ENCODE results near the gene SWAP70. TPM values are rescaled to one million over a fixed set of nuclear protein-coding genes. Genes with fewer than 3 reads are reported as not detected.
A peak's percentile ranks its signal among the peaks of the same experiment; 100 is the strongest.

SWAP70 gene
- total and polyA plus RNA-seq, 10 of the 15 experiments (the other 5 are each of a cell fraction or from before 2014, with no cell fraction given), result 20.6 to 62.4 (median 41.7) TPM

GRCh38 chr11:9717040-9717357, 53.1 kb downstream of the SWAP70 start (continued):
- TF ChIP-seq E2F8 (IDR thresholded peaks at IDR 0.05; ENCODE audit: low read depth, partially characterized antibody) (no peak), CHD2 (IDR thresholded peaks at IDR 0.05; ENCODE audit: borderline replicate concordance, low read depth, low read length) (no peak), DPF2 (IDR thresholded peaks at IDR 0.05) (0 out of 2 replicates have a peak, but pooled peaks have one; percentile 10), TCF12 (IDR thresholded peaks at IDR 0.05; ENCODE audit: low read depth, low read length) (no peak), CUX1 (IDR thresholded peaks at IDR 0.05; ENCODE audit: insufficient replicate concordance, low read depth, low read length) (no peak), FOXM1 (IDR thresholded peaks at IDR 0.05; ENCODE audit: low read depth, low read length) (no peak), POU2F2 (IDR thresholded peaks at IDR 0.05; ENCODE audit: borderline replicate concordance, low read depth, low read length) (no peak), IRF4 (IDR thresholded peaks at IDR 0.05; ENCODE audit: low read depth, low read length) (no peak), NR2C1 (IDR thresholded peaks at IDR 0.05) (no peak), PAX8 (IDR thresholded peaks at IDR 0.05) (no peak), CEBPB (IDR thresholded peaks at IDR 0.05; ENCODE audit: borderline replicate concordance in 1 of 2, low read depth in 2 of 2, low read length in 2 of 2) (no peak), USF1 (IDR thresholded peaks at IDR 0.05; ENCODE audit: borderline replicate concordance, extremely low read length, insufficient read depth, low read depth, low read length) (no peak), GABPA (IDR thresholded peaks at IDR 0.05; ENCODE audit: low read depth) (no peak; the same call in 1 of the 2 replicates), ZBTB40 (IDR thresholded peaks at IDR 0.05; ENCODE audit: borderline replicate concordance) (no peak), CREB1 (IDR thresholded peaks at IDR 0.05; ENCODE audit: low read depth) (no peak), RBBP5 (conservative IDR thresholded peaks at IDR 0.05) (no peak), TBL1XR1 (IDR thresholded peaks at IDR 0.05; ENCODE audit: low read depth, low read length) (no peak), NR2F1 (conservative IDR thresholded peaks at IDR 0.05) (no peak)

Measured in GM12878 (cell line).